ENCODE data around the gene CEACAM8.
"Not testable (repeated sequence)": the region's sequence is repeated elsewhere in the genome, so short reads cannot be mapped to it uniquely, and the experiment has no call there.

CEACAM8 gene

GRCh38 chr19:42594617-42595489 lies at the start of gene CEACAM8:
CEACAM8 (minus strand) TSS chr19:42594924; CDS start chr19:42594828, 96 bp downstream.
- H3K4me3 ChIP-seq (replicated peaks; ENCODE audit: low read depth, low read length) = no peak within 1 kb of the TSS
- TF ChIP-seq, protein P1, sequence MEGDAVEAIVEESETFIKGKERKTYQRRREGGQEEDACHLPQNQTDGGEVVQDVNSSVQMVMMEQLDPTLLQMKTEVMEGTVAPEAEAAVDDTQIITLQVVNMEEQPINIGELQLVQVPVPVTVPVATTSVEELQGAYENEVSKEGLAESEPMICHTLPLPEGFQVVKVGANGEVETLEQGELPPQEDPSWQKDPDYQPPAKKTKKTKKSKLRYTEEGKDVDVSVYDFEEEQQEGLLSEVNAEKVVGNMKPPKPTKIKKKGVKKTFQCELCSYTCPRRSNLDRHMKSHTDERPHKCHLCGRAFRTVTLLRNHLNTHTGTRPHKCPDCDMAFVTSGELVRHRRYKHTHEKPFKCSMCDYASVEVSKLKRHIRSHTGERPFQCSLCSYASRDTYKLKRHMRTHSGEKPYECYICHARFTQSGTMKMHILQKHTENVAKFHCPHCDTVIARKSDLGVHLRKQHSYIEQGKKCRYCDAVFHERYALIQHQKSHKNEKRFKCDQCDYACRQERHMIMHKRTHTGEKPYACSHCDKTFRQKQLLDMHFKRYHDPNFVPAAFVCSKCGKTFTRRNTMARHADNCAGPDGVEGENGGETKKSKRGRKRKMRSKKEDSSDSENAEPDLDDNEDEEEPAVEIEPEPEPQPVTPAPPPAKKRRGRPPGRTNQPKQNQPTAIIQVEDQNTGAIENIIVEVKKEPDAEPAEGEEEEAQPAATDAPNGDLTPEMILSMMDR (IDR thresholded peaks at IDR 0.05; ENCODE audit: low read length, missing control alignments) = no peak
- no peak for DNase-seq (ENCODE audit: low read depth)

DNA sequence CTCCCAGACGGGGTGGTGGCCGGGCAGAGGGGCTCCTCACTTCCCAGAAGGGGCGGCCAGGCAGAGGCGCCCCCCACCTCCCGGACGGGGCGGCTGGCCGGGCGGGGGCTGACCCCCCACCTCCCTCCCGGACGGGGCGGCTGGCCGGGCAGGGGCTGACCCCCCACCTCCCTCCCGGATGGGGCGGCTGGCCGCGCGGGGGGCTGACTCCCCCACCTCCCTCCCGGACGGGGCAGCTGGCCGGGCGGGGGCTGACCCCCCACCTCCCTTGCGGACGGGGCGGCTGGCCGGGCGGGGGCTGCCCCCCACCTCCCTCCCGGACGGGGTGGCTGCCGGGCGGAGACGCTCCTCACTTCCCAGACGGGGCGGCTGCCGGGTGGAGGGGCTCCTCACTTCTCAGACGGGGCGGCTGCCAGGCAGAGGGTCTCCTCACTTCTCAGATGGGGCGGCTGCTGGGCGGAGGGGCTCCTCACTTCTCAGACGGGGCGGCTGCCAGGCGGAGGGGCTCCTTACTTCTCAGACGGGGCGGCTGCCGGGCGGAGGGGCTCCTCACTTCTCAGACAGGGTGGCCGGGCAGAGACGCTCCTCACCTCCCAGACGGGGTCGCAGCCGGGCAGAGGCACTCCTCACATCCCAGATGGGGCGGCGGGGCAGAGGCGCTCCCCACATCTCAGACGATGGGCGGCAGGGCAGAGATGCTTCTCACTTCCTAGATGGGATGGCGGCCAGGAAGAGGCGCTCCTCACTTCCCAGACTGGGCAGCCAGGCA lies 44.8 kb upstream of the CEACAM8 start:
- DNase-seq (ENCODE audit: low read depth); H3K4me3 ChIP-seq (replicated peaks; ENCODE audit: low read depth, low read length): not testable (repeated sequence)

- H3K4me3 ChIP-seq (replicated peaks; ENCODE audit: low read depth, low read length) = no peak overlapping the region
- TF ChIP-seq, protein P1 (IDR thresholded peaks at IDR 0.05; ENCODE audit: low read length, missing control alignments) = no peak
- no peak for DNase-seq (ENCODE audit: low read depth)
Observed at GRCh38 chr19:42635233-42635539, 40.5 kb upstream of the CEACAM8 start.

GRCh38 chr19:42634409-42635232 lies 39.9 kb upstream of the CEACAM8 start:
- peak; percentile 41 for DNase-seq (ENCODE audit: low read depth)
- no peak overlapping the region for H3K4me3 ChIP-seq (replicated peaks; ENCODE audit: low read depth, low read length)
- TF ChIP-seq, protein P1 (IDR thresholded peaks at IDR 0.05; ENCODE audit: low read length, missing control alignments) = peak; percentile 80

DNA sequence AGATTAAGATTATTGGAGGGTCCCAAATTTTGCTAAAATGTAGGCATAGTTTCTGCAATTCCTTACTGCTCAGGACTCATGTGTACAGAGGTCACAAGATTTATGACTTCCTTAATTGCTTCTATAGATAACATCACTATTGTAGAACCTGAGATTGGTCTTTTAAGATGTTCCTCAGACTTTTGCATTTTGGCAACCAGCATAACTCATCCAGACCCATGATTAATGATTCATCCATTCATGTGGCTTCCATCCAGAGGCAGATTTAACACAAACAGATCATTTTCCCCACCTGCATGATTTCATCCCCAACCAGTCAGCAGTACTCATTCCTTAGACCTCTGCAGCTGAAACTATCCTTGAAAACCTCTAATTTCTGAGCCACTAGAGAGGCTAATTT lies 34.5 kb upstream of the CEACAM8 start:
- DNase-seq (ENCODE audit: low read depth) = no peak
- no peak overlapping the region for H3K4me3 ChIP-seq (replicated peaks; ENCODE audit: low read depth, low read length)

DNA sequence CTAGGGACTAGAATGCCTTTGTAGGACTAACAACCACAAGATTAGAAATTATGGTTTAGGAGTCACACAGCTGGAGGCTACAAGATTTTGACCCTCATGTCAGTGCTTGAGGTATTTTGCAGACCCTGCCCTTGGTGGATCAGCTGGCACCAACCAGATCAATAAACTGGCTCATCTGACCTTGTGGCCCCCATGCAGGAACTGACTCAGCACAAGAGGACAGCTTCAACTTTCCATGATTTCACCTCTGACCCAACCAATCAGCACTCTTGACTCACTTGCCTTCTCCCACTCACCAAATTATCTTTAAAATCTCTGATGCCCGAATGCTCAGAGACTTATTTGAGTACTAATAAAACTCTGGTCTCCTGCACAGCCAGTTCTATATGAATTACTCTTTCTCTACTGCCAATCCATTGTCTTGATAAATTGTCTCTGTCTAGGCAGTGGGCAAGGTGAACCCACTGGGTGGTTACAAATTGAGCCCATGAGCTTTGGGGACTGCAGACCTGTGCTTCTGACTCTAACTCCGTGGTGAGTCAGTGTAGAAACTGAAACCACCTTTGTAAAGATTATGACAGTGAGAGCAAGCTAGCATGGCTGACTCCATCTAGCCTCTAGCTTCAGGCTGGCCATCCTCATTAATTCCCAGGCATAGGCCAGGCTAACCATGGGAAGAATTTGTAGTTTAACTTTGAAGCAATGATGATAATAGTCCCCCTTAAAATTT lies 33.9 kb upstream of the CEACAM8 start:
- TF ChIP-seq, protein P1 (IDR thresholded peaks at IDR 0.05; ENCODE audit: low read length, missing control alignments) = no peak
- no peak for DNase-seq (ENCODE audit: low read depth)
- no peak overlapping the region for H3K4me3 ChIP-seq (replicated peaks; ENCODE audit: low read depth, low read length)

More for the DNA sequence above, 34.5 kb upstream of the CEACAM8 start:
- TF ChIP-seq, protein P1 (IDR thresholded peaks at IDR 0.05; ENCODE audit: low read length, missing control alignments) = no peak

All from fibroblast of pulmonary artery (primary cell).